GM12878 (cell line): Measurements from ENCODE around the gene GABPA. TPM values are rescaled to one million over a fixed set of nuclear protein-coding genes. Genes with fewer than 3 reads are reported as not detected.

Experiments
- ATAC-seq: fragments of 200-7000 bp; cut with Tn5 transposase; 3 replicates; pipeline ENCODE4 v1.9.1; 2020; ENCODE audit warnings: mild to moderate bottlenecking, moderate library complexity
- BruUV-seq: library from RNA; stranded (reverse); fragments of 400-500 nt; replicated peaks from 2 replicates; lab custom pipeline; 2021; lab: Mats Ljungman, UMichigan
- CTCF ChIA-PET: fragments of 300-600 bp; sonication (Branson Sonifier 250); formaldehyde crosslinking; extraction: SDS; loops from one replicate; lab custom pipeline; 2021; ENCODE audit warnings: inconsistent platforms; lab: Yijun Ruan, JAX
- POLR2A ChIA-PET: fragments of 350-600 bp; formaldehyde crosslinking; extraction: SDS; loops from one replicate; lab custom pipeline; 2021; ENCODE audit warnings: inconsistent platforms; lab: Charles Lee
- RAD21 ChIA-PET: fragments of 300-600 bp; sonication (Branson Sonifier 250); formaldehyde crosslinking; loops from one replicate; lab custom pipeline; 2023; ENCODE audit warnings: antibody characterized with exemption; ENCODE audit not compliant: unreplicated experiment; lab: Charles Lee
- SMC1A ChIA-PET: fragments of 300-600 bp; sonication (Branson Sonifier 250); formaldehyde crosslinking; loops from one replicate; lab custom pipeline; 2023; ENCODE audit not compliant: unreplicated experiment, uncharacterized antibody; lab: Charles Lee
- DNase-seq: peaks from one replicate; pipeline ENCODE4 v3.0.0-alpha.2; 2011; ENCODE audit warnings: low read depth, low spot score
- FAIRE-seq: peaks from 3 replicates; lab custom pipeline; 2011; peaks lifted over from hg19 to GRCh38; lab: Jason Lieb, UNC
- H2AFZ ChIP-seq: 2 replicates; pipeline ENCODE4 v1.6.0; 2011; ENCODE audit warnings: low read depth, low read length, control low read depth; ENCODE audit not compliant: control insufficient read depth
- H3K27ac ChIP-seq: 2 replicates; pipeline ENCODE4 v1.5.1; 2011; ENCODE audit warnings: control low read depth; ENCODE audit not compliant: control insufficient read depth, insufficient read depth
- H3K27me3 ChIP-seq, 2 experiments: replicated peaks in 1 of 2; 2 replicates each; pipeline versions ENCODE4 v1.6.0 to v1.6.1; 2011; ENCODE audit warnings: low read length in 1 of 2; ENCODE audit not compliant: control insufficient read depth in 2 of 2, insufficient read depth in 2 of 2
- H3K36me3 ChIP-seq, 2 experiments: 2 replicates each; pipeline ENCODE4 v1.5.1; 2011; ENCODE audit warnings: low read length in 1 of 2; ENCODE audit not compliant: control insufficient read depth in 2 of 2, insufficient read depth in 2 of 2
- H3K4me1 ChIP-seq: 2 replicates; pipeline ENCODE4 v1.6.1; 2011; ENCODE audit warnings: mild to moderate bottlenecking, low read length, moderate library complexity, mixed read lengths; ENCODE audit not compliant: control insufficient read depth, insufficient read depth
- H3K4me2 ChIP-seq: 2 replicates; pipeline ENCODE4 v1.6.0; 2011; ENCODE audit warnings: control low read depth; ENCODE audit not compliant: control insufficient read depth, insufficient read depth
- H3K4me3 ChIP-seq: fragments of 200-600 bp; sonication (generic); 2 replicates; pipeline ENCODE4 v1.5.1; 2016
- H3K79me2 ChIP-seq: 2 replicates; pipeline ENCODE4 v1.6.0; 2011; ENCODE audit warnings: low read length; ENCODE audit not compliant: control insufficient read depth, insufficient read depth
- H3K9ac ChIP-seq: 2 replicates; pipeline ENCODE4 v1.8.0; 2011; ENCODE audit warnings: low read length, control low read depth, mixed read lengths; ENCODE audit not compliant: control insufficient read depth, insufficient read depth
- H3K9me3 ChIP-seq: replicated peaks from 3 replicates; pipeline ENCODE4 v1.5.1; 2011; ENCODE audit warnings: mild to moderate bottlenecking, low read length; ENCODE audit not compliant: control insufficient read depth, insufficient read depth
- H4K20me1 ChIP-seq: 2 replicates; pipeline ENCODE4 v1.6.0; 2011; ENCODE audit not compliant: control insufficient read depth, insufficient read depth
- CHD1 ChIP-seq: IDR thresholded peaks from 2 replicates; pipeline ENCODE4 v1.6.1; 2012; ENCODE audit warnings: low read depth, low read length, improper control_type of control experiment
- ELK1 ChIP-seq: IDR thresholded peaks from 2 replicates; pipeline ENCODE4 v1.6.1; 2012; ENCODE audit warnings: low read depth, low read length, improper control_type of control experiment
- HDAC2 ChIP-seq: fragments of 200-600 bp; sonication (generic); IDR thresholded peaks from 2 replicates; pipeline ENCODE4 v1.6.1; 2017
- HDAC6 ChIP-seq: fragments of 200-600 bp; sonication (generic); IDR thresholded peaks from one replicate; pipeline ENCODE4 v1.8.0; 2017; ENCODE audit warnings: antibody characterized with exemption; ENCODE audit not compliant: unreplicated experiment
- PBX3 ChIP-seq: IDR thresholded peaks from 2 replicates; pipeline ENCODE4 v1.6.1; 2011; ENCODE audit warnings: mild to moderate bottlenecking, low read depth, low read length, moderate library complexity; ENCODE audit not compliant: insufficient replicate concordance
- RELA ChIP-seq: fragments of 450-650 bp; IDR thresholded peaks from 2 replicates; pipeline ENCODE4 v1.8.0; 2014; ENCODE audit warnings: borderline replicate concordance; ENCODE audit not compliant: partially characterized antibody
- YBX1 ChIP-seq: fragments of 450-650 bp; IDR thresholded peaks from 2 replicates; pipeline ENCODE4 v1.6.1; 2016; ENCODE audit warnings: antibody characterized with exemption
- WGBS: methylation state at CpG from one replicate; pipeline ENCODE4 v1.1.6; 2016; ENCODE audit warnings: low lambda C conversion rate; ENCODE audit not compliant: insufficient replicate concordance, insufficient coverage; ENCODE audit errors: missing lambda C conversion rate; 5-methylcytosine and 5-hydroxymethylcytosine counted together
- in situ Hi-C: fragments of 300-500 bp; cut with MboI; formaldehyde crosslinking; loops from 9 replicates; pipeline ENCODE4 v1.14.3; 2018; ENCODE audit warnings: mixed read lengths
- intact Hi-C: fragments of 100-400 bp; cut with micrococcal nuclease; formaldehyde crosslinking; loops from one replicate; pipeline ENCODE4 v1.14.2; 2022; ENCODE audit not compliant: unreplicated experiment
- polyA plus RNA-seq, 11 experiments: library from polyadenylated mRNA; depleted of rRNA in 4 of 11; unstranded in 6 of 11; stranded (reverse) in 5 of 11; fragments of >200 nt; fragmentation: Nextera tagmentation in 4 of 11; fragmentation: Illumina TruSeq in 1 of 11; extraction: Ambion mirVana in 4 of 11; extraction: Trizol in 1 of 11; gene quantifications; 1 replicate in 1 of 11; 2 replicates in 10 of 11; pipeline versions ENCODE4 v1.2.1 to v1.2.3, GENCODE V29; 2011 to 2016; ENCODE audit warnings: inconsistent platforms in 2 of 11, missing spikeins in 2 of 11, low read depth in 1 of 11
- total RNA-seq, 4 experiments: library from RNA; depleted of rRNA in 3 of 4; stranded (reverse); fragments of >200 nt in 3 of 4; fragmentation: Illumina TruSeq in 1 of 4; extraction: Trizol in 1 of 4; gene quantifications; 2 replicates each; pipeline versions ENCODE4 v1.2.1 to v1.2.3, GENCODE V29; 2013 to 2021
- TF ChIP-seq, protein P1 (sequence below): fragments of 450-650 bp; IDR thresholded peaks from 2 replicates; pipeline ENCODE4 v1.6.1; 2016; ENCODE audit warnings: mild to moderate bottlenecking

The GABPA gene
- total and polyA plus RNA-seq, 10 of the 15 experiments (the other 5 are each of a cell fraction or from before 2014, with no cell fraction given), result 7.6 to 25.6 (median 22.9) TPM

- Histone ChIP-seq H3K79me2 (no peaks in the 10 kb centered on the region), H3K9ac (no peak overlapping the region), H3K4me1 (no peaks in the 10 kb centered on the region), H3K4me3 (no peak overlapping the region), H3K27ac (no peak overlapping the region), H3K36me3 (no peaks in the 10 kb centered on the region), H3K9me3 (no peaks in the 10 kb centered on the region), H3K4me2 (no peak overlapping the region), H4K20me1 (no peaks in the 10 kb centered on the region), H3K27me3 (no peaks in the 10 kb centered on the region), H2AFZ (no peak overlapping the region)
- ATAC-seq (no peak), FAIRE-seq (no peak), DNase-seq (no peak)
- intact Hi-C loops (no loop called here), in situ Hi-C loops (no loop called here)
- RAD21 ChIA-PET, result no interaction called here
- CTCF ChIA-PET, result interaction anchor here (2.1 kb wide), 1 partner anchor 8 kb away, joined by 10 read pairs; no protein-coding TSS in a partner anchor
- POLR2A ChIA-PET, result no interaction called here
- 46% methylated on average over 4 of the region's 4 CpGs for WGBS
- SMC1A ChIA-PET, result no interaction called here
- BruUV-seq, result no TSS peak
- TF ChIP-seq CHD1, result no peak
- no peak for TF ChIP-seq YBX1
- no peak for TF ChIP-seq RELA
- TF ChIP-seq, protein P1, sequence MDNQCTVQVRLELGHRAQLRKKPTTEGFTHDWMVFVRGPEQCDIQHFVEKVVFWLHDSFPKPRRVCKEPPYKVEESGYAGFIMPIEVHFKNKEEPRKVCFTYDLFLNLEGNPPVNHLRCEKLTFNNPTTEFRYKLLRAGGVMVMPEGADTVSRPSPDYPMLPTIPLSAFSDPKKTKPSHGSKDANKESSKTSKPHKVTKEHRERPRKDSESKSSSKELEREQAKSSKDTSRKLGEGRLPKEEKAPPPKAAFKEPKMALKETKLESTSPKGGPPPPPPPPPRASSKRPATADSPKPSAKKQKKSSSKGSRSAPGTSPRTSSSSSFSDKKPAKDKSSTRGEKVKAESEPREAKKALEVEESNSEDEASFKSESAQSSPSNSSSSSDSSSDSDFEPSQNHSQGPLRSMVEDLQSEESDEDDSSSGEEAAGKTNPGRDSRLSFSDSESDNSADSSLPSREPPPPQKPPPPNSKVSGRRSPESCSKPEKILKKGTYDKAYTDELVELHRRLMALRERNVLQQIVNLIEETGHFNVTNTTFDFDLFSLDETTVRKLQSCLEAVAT, result no peak
- no peak for TF ChIP-seq PBX3
- no peak for TF ChIP-seq ELK1
- no peak for TF ChIP-seq HDAC2
- TF ChIP-seq HDAC6, result no peak
These were observed 71.3 kb downstream of the GABPA start for GRCh38 chr21:25806060-25806459.
